Karpas-422 (cell line): ENCODE data around the gene PALLD. TPM values are rescaled to one million over a fixed set of nuclear protein-coding genes. Genes with fewer than 3 reads are reported as not detected.

Source experiments
- DNase-seq: peaks from one replicate; pipeline ENCODE4 v3.0.0-alpha.2; 2015
- H2AFZ ChIP-seq: fragments of 200-600 bp; sonication (generic); 2 replicates; pipeline ENCODE4 v1.6.1; 2014; ENCODE audit warnings: antibody characterized with exemption, low read length, mixed read lengths
- H3K27ac ChIP-seq: fragments of 200-600 bp; sonication (generic); 2 replicates; pipeline ENCODE4 v1.5.1; 2014; ENCODE audit warnings: mild to moderate bottlenecking, low read length, moderate library complexity
- H3K27me3 ChIP-seq: fragments of 200-600 bp; sonication (generic); 2 replicates; pipeline ENCODE4 v1.6.1; 2014; ENCODE audit warnings: low read length, mixed read lengths
- H3K36me3 ChIP-seq: fragments of 200-600 bp; sonication (generic); 2 replicates; pipeline ENCODE4 v1.6.1; 2014; ENCODE audit warnings: low read length, mixed read lengths; ENCODE audit not compliant: insufficient read depth
- H3K4me1 ChIP-seq: fragments of 200-600 bp; sonication (generic); 2 replicates; pipeline ENCODE4 v1.6.1; 2014; ENCODE audit warnings: mild to moderate bottlenecking, low read length, mixed read lengths
- H3K4me2 ChIP-seq: fragments of 200-600 bp; sonication (generic); 2 replicates; pipeline ENCODE4 v1.6.1; 2014; ENCODE audit warnings: low read length, low read depth, mild to moderate bottlenecking; ENCODE audit not compliant: poor library complexity, severe bottlenecking
- H3K4me3 ChIP-seq: fragments of 200-600 bp; sonication (generic); 2 replicates; pipeline ENCODE4 v1.5.1; 2014; ENCODE audit warnings: mild to moderate bottlenecking, antibody characterized with exemption, low read length, mixed read lengths
- H3K79me2 ChIP-seq: fragments of 200-600 bp; sonication (generic); 2 replicates; pipeline ENCODE4 v1.6.1; 2014; ENCODE audit warnings: mild to moderate bottlenecking, low read length, mixed read lengths
- H3K9ac ChIP-seq: fragments of 200-600 bp; sonication (generic); 2 replicates; pipeline ENCODE4 v1.6.0; 2014; ENCODE audit warnings: low read length
- H3K9me2 ChIP-seq: fragments of 200-600 bp; sonication (generic), shearing (Covaris generic); replicated peaks from 2 replicates; pipeline ENCODE4 v1.6.0; 2014; ENCODE audit warnings: mild to moderate bottlenecking, low read length, moderate library complexity; ENCODE audit not compliant: insufficient read depth
- H3K9me3 ChIP-seq: fragments of 300-700, 200-600 bp; sonication (generic); 2 replicates; pipeline ENCODE4 v1.6.1; 2014; ENCODE audit warnings: low read length, mixed read lengths
- H4K20me1 ChIP-seq: fragments of 200-600 bp; sonication (generic); 2 replicates; pipeline ENCODE4 v1.6.1; 2014; ENCODE audit warnings: mild to moderate bottlenecking, antibody characterized with exemption, low read length, low read depth; ENCODE audit not compliant: insufficient read depth
- total RNA-seq: library from RNA; depleted of rRNA; stranded (reverse); fragments of >200 nt; shearing (Covaris generic); gene quantifications from 2 replicates; pipeline ENCODE4 v1.2.3, GENCODE V29; 2014; ENCODE audit warnings: low replicate concordance

Gene PALLD
- total RNA-seq, 1 experiment from 2014 or later, result 0.71 TPM

DNA sequence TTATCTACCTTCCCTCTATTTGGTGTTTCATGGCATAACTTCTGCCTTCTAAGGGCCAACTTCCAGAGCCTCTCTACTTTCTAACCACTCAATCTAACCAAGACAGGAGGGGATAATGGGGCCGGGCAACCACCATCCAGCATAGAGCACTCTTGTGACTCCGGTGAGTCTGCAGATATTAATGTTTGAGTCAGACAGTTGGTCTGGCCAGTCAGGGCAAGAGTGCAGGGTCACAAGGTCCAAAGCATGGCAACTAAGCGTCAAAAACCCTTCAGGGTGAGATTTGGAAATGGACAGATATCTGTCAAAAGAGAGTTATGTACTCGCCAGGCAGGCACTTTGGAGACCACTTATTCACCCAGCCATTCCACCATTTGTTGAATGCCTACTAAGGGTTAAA is 105.0 kb downstream of the PALLD start:
- Histone ChIP-seq H3K9ac (no peak overlapping the region), H4K20me1 (no peaks in the 10 kb centered on the region), H3K27me3 (no peaks in the 10 kb centered on the region), H3K9me3 (no peaks in the 10 kb centered on the region), H3K4me3 (no peak overlapping the region), H3K4me2 (no peak overlapping the region), H2AFZ (no peak overlapping the region), H3K9me2 (no peaks in the 10 kb centered on the region), H3K4me1 (no peaks in the 10 kb centered on the region), H3K36me3 (no peaks in the 10 kb centered on the region), H3K27ac (no peak overlapping the region), H3K79me2 (no peaks in the 10 kb centered on the region)
- DNase-seq, result no peak

DNA sequence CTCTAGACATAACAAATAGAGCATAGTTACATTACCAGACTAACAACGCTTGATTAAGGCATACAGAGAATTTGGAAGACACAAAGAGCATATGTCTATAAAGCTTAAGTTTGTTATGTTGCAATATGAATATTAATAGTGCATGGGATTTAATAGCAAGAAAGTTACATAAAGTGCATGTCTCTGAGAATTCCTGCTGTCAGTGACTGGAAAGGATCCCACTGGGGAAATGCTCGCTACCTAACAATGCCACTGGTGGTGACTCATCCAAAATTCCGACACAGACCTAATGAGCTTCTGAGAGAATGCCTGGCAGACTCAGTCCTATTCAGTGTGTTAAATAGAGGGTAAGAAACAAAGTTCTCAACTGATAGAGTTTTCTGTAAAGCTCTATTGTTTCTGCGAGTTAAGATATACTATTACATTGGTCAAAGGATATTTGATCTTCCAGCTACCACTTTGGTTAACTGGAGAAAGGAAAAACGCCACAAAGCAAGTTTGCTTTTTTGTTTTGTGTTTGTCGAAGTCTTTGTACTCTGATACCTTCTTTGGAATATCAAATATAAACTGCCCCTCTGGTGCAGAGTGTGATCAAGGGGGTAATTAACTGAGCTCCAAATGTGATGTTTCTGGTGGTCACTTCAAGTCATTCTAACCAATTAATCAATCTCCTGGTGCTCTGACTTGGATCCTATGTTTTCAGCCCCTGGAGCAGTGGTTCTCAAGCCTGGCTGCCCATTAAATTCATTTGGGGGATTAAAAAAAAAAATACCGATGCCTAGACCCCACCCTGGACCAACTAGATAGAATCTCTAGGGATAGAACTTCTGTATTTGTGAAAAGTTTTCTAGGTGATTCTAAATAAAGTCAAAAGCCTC is 107.9 kb downstream of the PALLD start:
- no peak overlapping the region for H3K4me3 ChIP-seq
- no peaks in the 10 kb centered on the region for H3K27me3 ChIP-seq
- H4K20me1 ChIP-seq, result no peaks in the 10 kb centered on the region
- H3K4me2 ChIP-seq, result no peak overlapping the region
- no peaks in the 10 kb centered on the region for H3K9me3 ChIP-seq
- H3K9ac ChIP-seq, result no peak overlapping the region
- H3K27ac ChIP-seq, result no peak overlapping the region
- no peaks in the 10 kb centered on the region for H3K36me3 ChIP-seq
- no peaks in the 10 kb centered on the region for H3K4me1 ChIP-seq
- DNase-seq, result no peak
- H3K9me2 ChIP-seq, result no peaks in the 10 kb centered on the region
- H3K79me2 ChIP-seq, result no peaks in the 10 kb centered on the region
- no peak overlapping the region for H2AFZ ChIP-seq

DNA sequence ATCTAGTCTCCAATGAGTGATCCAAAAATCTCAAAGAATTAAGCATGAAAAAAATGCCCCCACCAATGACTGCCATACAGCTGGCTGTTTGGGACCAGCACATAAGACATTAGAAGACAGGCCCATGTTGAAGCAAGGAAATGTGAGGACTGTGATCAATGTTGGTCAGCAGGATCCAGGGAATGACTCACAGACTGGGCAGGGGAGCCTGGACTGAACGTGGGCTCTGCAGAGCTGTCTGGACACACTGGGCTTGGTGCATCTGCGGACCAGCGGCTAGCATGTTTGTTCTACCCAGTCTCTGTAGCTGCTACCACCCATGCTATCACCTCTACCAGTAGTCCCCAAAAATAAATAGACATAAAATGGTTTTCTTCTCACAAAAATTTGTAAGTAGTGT is 108.6 kb downstream of the PALLD start:
- Histone ChIP-seq H3K27me3 (no peaks in the 10 kb centered on the region), H3K9ac (no peak overlapping the region), H2AFZ (no peak overlapping the region), H3K4me2 (no peak overlapping the region), H3K36me3 (no peaks in the 10 kb centered on the region), H3K27ac (no peak overlapping the region), H3K9me2 (no peaks in the 10 kb centered on the region), H4K20me1 (no peaks in the 10 kb centered on the region), H3K4me3 (no peak overlapping the region), H3K79me2 (no peaks in the 10 kb centered on the region), H3K4me1 (no peaks in the 10 kb centered on the region), H3K9me3 (no peaks in the 10 kb centered on the region)
- DNase-seq, result no peak

DNA sequence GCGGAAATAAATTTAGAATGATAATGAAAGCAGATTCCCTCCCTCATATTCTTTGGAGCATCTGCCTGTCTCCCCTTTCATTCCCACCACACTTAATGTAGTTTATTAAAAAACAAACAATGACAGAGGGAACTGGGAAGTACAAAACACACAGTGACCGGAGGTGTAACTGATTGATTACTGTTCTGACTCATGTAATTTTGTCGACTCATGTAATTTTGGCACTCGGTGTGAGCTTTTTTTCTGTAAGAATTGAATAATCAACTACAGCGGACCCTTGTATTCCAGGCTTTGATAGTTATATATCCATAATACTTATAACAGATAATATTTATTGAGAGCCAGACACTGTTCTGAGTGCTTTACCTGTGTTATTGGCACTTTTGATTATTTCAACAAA is 110.4 kb downstream of the PALLD start:
- no peak overlapping the region for H3K4me3 ChIP-seq
- H3K9ac ChIP-seq, result no peak overlapping the region

DNA sequence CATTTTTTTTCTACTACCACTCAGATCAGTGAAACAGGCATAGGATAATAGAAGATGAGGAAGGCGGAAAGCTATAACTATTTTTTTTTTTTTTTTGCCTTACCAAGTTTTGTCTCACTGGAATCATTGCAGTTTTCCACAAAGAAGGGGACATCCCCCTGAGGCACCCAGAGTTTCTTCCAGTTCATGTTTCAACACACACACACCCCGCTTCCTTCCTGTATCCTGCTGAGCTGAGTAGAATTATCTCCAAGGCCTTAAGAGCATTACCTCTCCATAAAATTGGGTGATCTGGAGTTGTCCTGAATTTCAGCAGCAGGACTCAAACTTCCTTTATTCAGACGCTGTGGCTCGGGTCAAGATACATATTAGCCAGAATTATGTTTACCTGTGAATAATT is 111.9 kb downstream of the PALLD start:
- no peaks in the 10 kb centered on the region for H3K79me2 ChIP-seq
- H3K9ac ChIP-seq, result no peak overlapping the region
- no peaks in the 10 kb centered on the region for H3K36me3 ChIP-seq
- H3K9me2 ChIP-seq, result no peaks in the 10 kb centered on the region
- no peaks in the 10 kb centered on the region for H4K20me1 ChIP-seq
- H3K4me3 ChIP-seq, result no peak overlapping the region
- no peaks in the 10 kb centered on the region for H3K9me3 ChIP-seq
- no peaks in the 10 kb centered on the region for H3K27me3 ChIP-seq
- no peaks in the 10 kb centered on the region for H3K4me1 ChIP-seq
- H2AFZ ChIP-seq, result no peak overlapping the region
- no peak for DNase-seq
- H3K4me2 ChIP-seq, result no peak overlapping the region
- no peak overlapping the region for H3K27ac ChIP-seq

More for the DNA sequence above, 110.4 kb downstream of the PALLD start:
- no peaks in the 10 kb centered on the region for H3K9me2 ChIP-seq
- DNase-seq, result no peak
- no peak overlapping the region for H2AFZ ChIP-seq
- no peaks in the 10 kb centered on the region for H3K27me3 ChIP-seq
- no peaks in the 10 kb centered on the region for H3K79me2 ChIP-seq
- H3K4me1 ChIP-seq, result no peaks in the 10 kb centered on the region
- no peaks in the 10 kb centered on the region for H3K36me3 ChIP-seq
- H3K9me3 ChIP-seq, result no peaks in the 10 kb centered on the region
- no peak overlapping the region for H3K4me2 ChIP-seq
- no peak overlapping the region for H3K27ac ChIP-seq
- H4K20me1 ChIP-seq, result no peaks in the 10 kb centered on the region

DNA sequence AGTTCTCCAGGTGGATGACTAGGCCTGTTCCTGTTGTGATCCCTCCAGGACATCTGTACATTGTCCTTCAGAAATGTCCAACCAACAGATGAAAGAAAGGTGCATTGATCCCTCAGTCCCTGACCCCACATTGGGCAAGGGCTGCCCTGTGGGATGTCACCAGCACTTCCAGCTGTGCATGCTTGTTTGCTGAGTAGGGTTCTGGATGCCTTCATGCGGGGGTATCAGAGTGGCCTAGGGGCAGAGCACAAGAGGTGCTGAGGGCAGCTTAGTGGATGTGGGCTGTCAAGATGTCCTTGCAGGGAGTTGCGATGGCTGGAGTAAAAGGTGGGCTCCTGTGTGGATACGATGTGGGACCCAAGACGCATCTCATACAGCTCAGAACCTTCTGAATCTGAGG is 112.5 kb downstream of the PALLD start:
- Histone ChIP-seq H3K9me3 (no peaks in the 10 kb centered on the region), H3K36me3 (no peaks in the 10 kb centered on the region), H3K4me3 (no peak overlapping the region), H3K9me2 (no peaks in the 10 kb centered on the region), H3K27me3 (no peaks in the 10 kb centered on the region), H3K4me2 (no peak overlapping the region), H4K20me1 (no peaks in the 10 kb centered on the region), H3K79me2 (no peaks in the 10 kb centered on the region), H3K4me1 (no peaks in the 10 kb centered on the region), H2AFZ (no peak overlapping the region), H3K27ac (no peak overlapping the region), H3K9ac (no peak overlapping the region)
- no peak for DNase-seq

DNA sequence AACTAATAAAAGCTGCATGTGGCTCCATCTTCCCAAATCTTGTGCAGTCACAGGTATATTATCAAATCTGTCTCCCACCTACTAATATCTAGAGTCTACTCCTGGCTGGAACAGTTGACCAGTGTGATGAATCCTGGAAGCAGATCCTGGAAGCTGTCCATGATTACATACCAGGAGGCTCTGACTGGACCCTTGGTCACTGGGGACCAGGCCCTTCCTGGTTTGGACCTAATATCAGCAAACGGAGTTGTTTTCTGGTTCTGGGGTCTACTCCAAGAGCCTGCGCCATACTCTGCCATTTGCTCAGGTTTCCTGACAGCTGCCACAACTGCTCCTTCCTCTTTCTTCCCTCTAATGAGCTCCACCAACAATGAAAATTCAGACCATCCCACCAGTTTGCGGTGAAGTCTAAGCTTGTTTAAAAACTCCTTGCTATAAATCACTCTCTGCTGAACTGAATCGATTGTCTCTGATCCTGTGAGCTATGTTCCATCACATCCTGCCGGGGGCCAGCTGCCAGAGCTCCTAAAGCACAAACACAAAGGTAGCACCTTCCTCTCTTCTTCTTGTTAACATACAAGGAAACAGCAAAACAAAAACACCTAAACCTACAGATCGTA is 114.2 kb downstream of the PALLD start:
- no peak overlapping the region for H3K4me3 ChIP-seq
- no peak for DNase-seq
- no peaks in the 10 kb centered on the region for H3K27me3 ChIP-seq
- no peaks in the 10 kb centered on the region for H3K4me1 ChIP-seq
- no peaks in the 10 kb centered on the region for H4K20me1 ChIP-seq
- no peaks in the 10 kb centered on the region for H3K36me3 ChIP-seq
- H3K27ac ChIP-seq, result no peak overlapping the region
- H3K4me2 ChIP-seq, result no peak overlapping the region
- no peaks in the 10 kb centered on the region for H3K9me2 ChIP-seq
- no peak overlapping the region for H3K9ac ChIP-seq
- no peak overlapping the region for H2AFZ ChIP-seq
- H3K79me2 ChIP-seq, result no peaks in the 10 kb centered on the region
- no peaks in the 10 kb centered on the region for H3K9me3 ChIP-seq

DNA sequence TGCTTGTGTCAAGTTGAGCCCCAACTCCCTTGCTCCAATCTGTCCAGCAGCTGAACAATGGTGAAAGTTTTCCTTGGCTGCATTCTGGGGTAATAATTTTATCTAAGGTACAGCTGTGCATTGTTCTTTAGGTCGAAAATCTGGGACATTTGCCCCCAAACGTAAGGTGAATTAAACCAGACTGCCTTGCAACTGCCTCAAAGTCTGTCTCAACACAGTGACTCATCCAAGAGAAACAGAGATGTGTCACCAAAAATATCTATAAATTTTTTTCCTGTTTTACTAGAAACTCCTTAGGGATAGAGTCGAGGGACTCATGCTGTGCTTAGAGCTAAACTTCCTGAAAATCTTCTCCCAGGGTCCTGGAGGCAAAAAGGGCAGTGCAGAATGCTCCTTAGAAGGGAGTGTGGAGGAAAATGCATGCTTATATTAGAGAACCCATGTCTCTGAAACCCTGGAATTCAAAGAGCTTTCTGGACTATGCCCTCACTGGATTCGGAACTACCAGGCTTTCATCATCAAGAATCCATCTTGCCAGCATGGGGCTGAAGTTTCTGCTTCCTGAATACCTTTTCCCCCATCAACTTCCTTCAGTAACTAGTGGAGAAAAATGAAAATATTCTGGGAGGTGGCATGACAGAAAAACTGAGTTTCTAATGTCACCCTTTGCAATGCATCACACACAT is 115.7 kb downstream of the PALLD start:
- H3K9me2 ChIP-seq, result no peaks in the 10 kb centered on the region
- H3K27me3 ChIP-seq, result no peaks in the 10 kb centered on the region
- no peak overlapping the region for H3K4me3 ChIP-seq
- no peaks in the 10 kb centered on the region for H3K79me2 ChIP-seq
- H3K27ac ChIP-seq, result no peak overlapping the region
- H4K20me1 ChIP-seq, result no peaks in the 10 kb centered on the region
- no peak overlapping the region for H2AFZ ChIP-seq
- H3K36me3 ChIP-seq, result no peaks in the 10 kb centered on the region
- no peak overlapping the region for H3K4me2 ChIP-seq
- H3K9me3 ChIP-seq, result no peaks in the 10 kb centered on the region
- H3K4me1 ChIP-seq, result no peaks in the 10 kb centered on the region
- no peak overlapping the region for H3K9ac ChIP-seq
- DNase-seq, result no peak
